Liver (tissue), 9 donors: ENCODE measurements around the gene NHSL2. TPM values are rescaled to one million over a fixed set of nuclear protein-coding genes. Genes with fewer than 3 reads are reported as not detected.
"Not testable (repeated sequence)": the region's sequence is repeated elsewhere in the genome, so short reads cannot be mapped to it uniquely, and the experiment has no call there.

ENCODE experiments used
- DNase-seq: peaks from one replicate; pipeline ENCODE4 v3.0.0-alpha.2; 2017; ENCODE audit warnings: low spot score
- H3K27ac ChIP-seq, 2 donors: one replicate each; pipeline ENCODE4 v1.7.0; 2013; ENCODE audit warnings: inconsistent platforms in 2 of 2, low read length in 2 of 2, control low read depth in 1 of 2, low read depth in 1 of 2, mild to moderate bottlenecking in 1 of 2
- H3K27me3 ChIP-seq, 4 donors: one replicate each; pipeline versions ENCODE4 v1.6.1 to v1.7.0; 2013; ENCODE audit warnings: low read length in 3 of 4, inconsistent platforms in 1 of 4, mild to moderate bottlenecking in 1 of 4, moderate library complexity in 1 of 4; ENCODE audit not compliant: control insufficient read depth in 4 of 4, insufficient read depth in 4 of 4
- H3K36me3 ChIP-seq, 4 donors: one replicate each; pipeline versions ENCODE4 v1.6.1 to v1.7.0; 2013; ENCODE audit warnings: low read length in 3 of 4, mild to moderate bottlenecking in 3 of 4, low read depth in 1 of 4, moderate library complexity in 1 of 4; ENCODE audit not compliant: control insufficient read depth in 4 of 4, insufficient read depth in 3 of 4
- H3K4me1 ChIP-seq, 4 donors: one replicate each; pipeline versions ENCODE4 v1.6.1 to v1.7.0; 2013; ENCODE audit warnings: low read length in 3 of 4, mild to moderate bottlenecking in 3 of 4, moderate library complexity in 1 of 4; ENCODE audit not compliant: control insufficient read depth in 4 of 4, insufficient read depth in 4 of 4
- H3K4me3 ChIP-seq, 3 donors: one replicate each; pipeline versions ENCODE4 v1.6.1 to v1.7.0; 2013; ENCODE audit warnings: low read length in 3 of 3, control low read depth in 1 of 3, low read depth in 1 of 3, mild to moderate bottlenecking in 1 of 3
- H3K9ac ChIP-seq, 2 donors: one replicate each; pipeline ENCODE4 v1.7.0; 2013; ENCODE audit warnings: low read length in 2 of 2, mild to moderate bottlenecking in 2 of 2, moderate library complexity in 2 of 2, control low read depth in 1 of 2, low read depth in 1 of 2
- H3K9me3 ChIP-seq, 4 donors: one replicate each; pipeline versions ENCODE4 v1.6.1 to v1.7.0; 2013; ENCODE audit warnings: low read length in 3 of 4; ENCODE audit not compliant: control insufficient read depth in 4 of 4
- EGR1 ChIP-seq, 2 donors: IDR thresholded peaks; 2 replicates each; pipeline ENCODE4 v1.6.1; 2016 to 2018; ENCODE audit warnings: antibody characterized with exemption in 2 of 2, low read depth in 2 of 2
- FOXA2 ChIP-seq: IDR thresholded peaks from 2 replicates; pipeline ENCODE4 v1.6.1; 2016; ENCODE audit warnings: antibody characterized with exemption
- HNF4A ChIP-seq, 2 donors: conservative IDR thresholded peaks; 2 replicates each; pipeline ENCODE4 v1.6.1; 2016; ENCODE audit warnings: antibody characterized with exemption in 2 of 2, mild to moderate bottlenecking in 2 of 2
- NR2F2 ChIP-seq: IDR thresholded peaks from 2 replicates; pipeline ENCODE4 v1.6.1; 2016; ENCODE audit warnings: antibody characterized with exemption
- RAD21 ChIP-seq, 2 donors: IDR thresholded peaks; 2 replicates each; pipeline ENCODE4 v1.6.1; 2016; ENCODE audit warnings: antibody characterized with exemption in 2 of 2, mild to moderate bottlenecking in 2 of 2
- RXRA ChIP-seq, 2 donors: IDR thresholded peaks; 2 replicates each; pipeline ENCODE4 v1.6.1; 2017 to 2018; ENCODE audit warnings: antibody characterized with exemption in 2 of 2, mild to moderate bottlenecking in 1 of 2
- SP1 ChIP-seq: IDR thresholded peaks from 2 replicates; pipeline ENCODE4 v1.6.1; 2018; ENCODE audit warnings: antibody characterized with exemption, mild to moderate bottlenecking
- TAF1 ChIP-seq: conservative IDR thresholded peaks from 2 replicates; pipeline ENCODE4 v1.6.1; 2016; ENCODE audit warnings: antibody characterized with exemption, mild to moderate bottlenecking
- YY1 ChIP-seq: IDR thresholded peaks from 2 replicates; pipeline ENCODE4 v1.6.1; 2016; ENCODE audit warnings: antibody characterized with exemption, mild to moderate bottlenecking
- WGBS: extraction: QIAGEN DNeasy Blood & Tissue Kit; methylation state at CpG from one replicate; pipeline ENCODE4 v1.1.7; 2013; 5-methylcytosine and 5-hydroxymethylcytosine counted together
- polyA plus RNA-seq, 2 donors: library from polyadenylated mRNA; stranded (reverse) in 1 of 2; unstranded in 1 of 2; fragments of 200-250 nt in 1 of 2; fragments of >200 nt in 1 of 2; fragmentation: Nextera tagmentation in 1 of 2; extraction: Ambion mirVana in 1 of 2; gene quantifications; one replicate each; pipeline versions ENCODE4 v1.2.1 to v1.2.3, GENCODE V29; 2013 to 2015
- total RNA-seq, 2 donors: library from RNA; depleted of rRNA; stranded (reverse); fragments of >200 nt; gene quantifications; one replicate each; pipeline ENCODE4 v1.2.3, GENCODE V29; 2014
- TF ChIP-seq, protein P1 (sequence below): fragments of 150-350 bp; IDR thresholded peaks from 2 replicates; pipeline ENCODE4 v1.5.1; 2017; ENCODE audit warnings: improper control_type of control experiment, low read depth, low read length; ENCODE audit not compliant: missing input control
- TF ChIP-seq, protein P2 (sequence below): IDR thresholded peaks from 2 replicates; pipeline ENCODE4 v1.6.1; 2016; ENCODE audit warnings: antibody characterized with exemption
- TF ChIP-seq, protein P3 (sequence below): IDR thresholded peaks from 2 replicates; pipeline ENCODE4 v1.6.1; 2016; ENCODE audit warnings: antibody characterized with exemption, mild to moderate bottlenecking
- TF ChIP-seq, protein P4 (sequence below): IDR thresholded peaks from 2 replicates; pipeline ENCODE4 v1.6.1; 2016; ENCODE audit warnings: antibody characterized with exemption
- donor health status: healthy.
- donor health status: healthy.
- donor health status: healthy.
- donor health status: healthy.
- donor health status: healthy.

The NHSL2 gene
- total and polyA plus RNA-seq, 4 donors: 0.45 to 1.3 (median 1.1) TPM

DNA sequence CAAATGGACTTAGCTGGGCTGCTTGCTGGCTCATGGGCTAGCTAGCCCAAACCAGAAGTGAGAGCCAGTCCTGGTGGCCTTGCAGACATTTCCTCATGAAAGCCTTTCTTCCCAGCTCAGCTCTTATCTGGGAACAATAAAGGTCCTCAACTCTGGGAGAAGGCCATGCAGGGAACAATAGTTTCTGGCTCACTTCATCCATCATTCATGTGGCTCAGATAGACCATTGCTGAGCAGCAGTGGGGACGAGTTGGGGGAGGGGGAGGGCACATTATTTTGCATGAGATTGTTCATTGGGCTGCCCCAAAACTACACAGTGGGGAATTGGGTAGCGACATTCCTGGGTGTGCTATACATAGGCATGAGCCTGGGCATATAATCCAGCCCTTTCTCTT lies 47.6 kb downstream of the NHSL2 start:
- DNase-seq: no peak
- no peak overlapping the region for H3K9ac ChIP-seq
- no peaks in the 10 kb centered on the region for H3K9me3 ChIP-seq
- H3K36me3 ChIP-seq: no peaks in the 10 kb centered on the region
- no peak overlapping the region for H3K4me3 ChIP-seq
- no peaks in the 10 kb centered on the region for H3K4me1 ChIP-seq
- TF ChIP-seq NR2F2 (peak; percentile 74), RXRA (IDR thresholded peaks at IDR 0.05) (no peak)
- 69% methylated on average over 2 of the region's 2 CpGs for WGBS
- H3K27me3 ChIP-seq: no peaks in the 10 kb centered on the region
- H3K27ac ChIP-seq: no peak overlapping the region

DNA sequence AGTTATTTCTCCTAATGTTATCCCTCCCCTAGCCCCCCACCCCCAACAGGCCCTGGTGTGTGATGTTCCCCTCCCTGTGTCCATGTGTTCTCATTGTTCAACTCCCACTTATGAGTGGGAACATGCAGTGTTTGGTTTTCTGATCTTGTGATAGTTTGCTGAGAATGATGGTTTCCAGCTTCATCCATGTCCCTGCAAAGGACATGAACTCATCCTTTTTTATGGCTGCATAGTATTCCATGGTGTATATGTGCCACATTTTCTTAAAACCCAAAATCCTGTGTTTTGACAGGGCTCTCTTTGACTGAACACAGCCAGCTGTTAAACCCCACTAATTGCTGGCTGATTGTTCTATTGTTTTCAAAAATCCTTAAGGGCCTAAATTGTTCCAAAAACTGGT lies 53.5 kb downstream of the NHSL2 start:
- H3K36me3 ChIP-seq, H3K4me1 ChIP-seq, DNase-seq, H3K27me3 ChIP-seq, H3K9ac ChIP-seq, H3K9me3 ChIP-seq, H3K27ac ChIP-seq, H3K4me3 ChIP-seq: not testable (repeated sequence)

DNA sequence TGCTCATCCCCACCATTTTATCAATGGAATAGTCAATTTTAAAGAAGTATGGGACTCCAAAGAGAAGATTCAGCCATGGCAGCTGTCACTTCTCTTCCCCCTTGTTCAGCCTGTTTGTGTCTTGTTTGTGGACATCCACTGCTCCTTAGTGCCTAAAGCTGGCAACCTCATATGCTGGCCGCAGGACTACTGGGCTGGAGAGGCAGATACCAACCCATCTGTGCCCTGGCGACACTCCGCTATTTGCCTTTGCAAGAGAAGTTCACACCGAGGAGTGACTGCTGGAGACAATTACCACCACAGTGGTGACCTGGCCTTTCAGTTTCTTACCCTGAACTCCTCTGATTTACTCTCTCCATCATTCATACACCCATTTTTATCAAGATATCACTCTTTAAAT lies 64.3 kb downstream of the NHSL2 start:
- H3K27ac ChIP-seq: no peak overlapping the region
- H3K27me3 ChIP-seq: no peaks in the 10 kb centered on the region
- H3K4me3 ChIP-seq: no peak overlapping the region
- TF ChIP-seq HNF4A (conservative IDR thresholded peaks at IDR 0.05) (no peak), TAF1 (no peak), RXRA (IDR thresholded peaks at IDR 0.05) (no peak), YY1 (no peak), SP1 (no peak), RAD21 (IDR thresholded peaks at IDR 0.05) (no peak), EGR1 (IDR thresholded peaks at IDR 0.05; ENCODE audit: low read depth in 2 of 2) (no peak), FOXA2 (no peak)
- TF ChIP-seq, protein P1, sequence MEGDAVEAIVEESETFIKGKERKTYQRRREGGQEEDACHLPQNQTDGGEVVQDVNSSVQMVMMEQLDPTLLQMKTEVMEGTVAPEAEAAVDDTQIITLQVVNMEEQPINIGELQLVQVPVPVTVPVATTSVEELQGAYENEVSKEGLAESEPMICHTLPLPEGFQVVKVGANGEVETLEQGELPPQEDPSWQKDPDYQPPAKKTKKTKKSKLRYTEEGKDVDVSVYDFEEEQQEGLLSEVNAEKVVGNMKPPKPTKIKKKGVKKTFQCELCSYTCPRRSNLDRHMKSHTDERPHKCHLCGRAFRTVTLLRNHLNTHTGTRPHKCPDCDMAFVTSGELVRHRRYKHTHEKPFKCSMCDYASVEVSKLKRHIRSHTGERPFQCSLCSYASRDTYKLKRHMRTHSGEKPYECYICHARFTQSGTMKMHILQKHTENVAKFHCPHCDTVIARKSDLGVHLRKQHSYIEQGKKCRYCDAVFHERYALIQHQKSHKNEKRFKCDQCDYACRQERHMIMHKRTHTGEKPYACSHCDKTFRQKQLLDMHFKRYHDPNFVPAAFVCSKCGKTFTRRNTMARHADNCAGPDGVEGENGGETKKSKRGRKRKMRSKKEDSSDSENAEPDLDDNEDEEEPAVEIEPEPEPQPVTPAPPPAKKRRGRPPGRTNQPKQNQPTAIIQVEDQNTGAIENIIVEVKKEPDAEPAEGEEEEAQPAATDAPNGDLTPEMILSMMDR: no peak
- TF ChIP-seq, protein P2, sequence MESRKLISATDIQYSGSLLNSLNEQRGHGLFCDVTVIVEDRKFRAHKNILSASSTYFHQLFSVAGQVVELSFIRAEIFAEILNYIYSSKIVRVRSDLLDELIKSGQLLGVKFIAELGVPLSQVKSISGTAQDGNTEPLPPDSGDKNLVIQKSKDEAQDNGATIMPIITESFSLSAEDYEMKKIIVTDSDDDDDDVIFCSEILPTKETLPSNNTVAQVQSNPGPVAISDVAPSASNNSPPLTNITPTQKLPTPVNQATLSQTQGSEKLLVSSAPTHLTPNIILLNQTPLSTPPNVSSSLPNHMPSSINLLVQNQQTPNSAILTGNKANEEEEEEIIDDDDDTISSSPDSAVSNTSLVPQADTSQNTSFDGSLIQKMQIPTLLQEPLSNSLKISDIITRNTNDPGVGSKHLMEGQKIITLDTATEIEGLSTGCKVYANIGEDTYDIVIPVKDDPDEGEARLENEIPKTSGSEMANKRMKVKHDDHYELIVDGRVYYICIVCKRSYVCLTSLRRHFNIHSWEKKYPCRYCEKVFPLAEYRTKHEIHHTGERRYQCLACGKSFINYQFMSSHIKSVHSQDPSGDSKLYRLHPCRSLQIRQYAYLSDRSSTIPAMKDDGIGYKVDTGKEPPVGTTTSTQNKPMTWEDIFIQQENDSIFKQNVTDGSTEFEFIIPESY: no peak
- TF ChIP-seq, protein P3, sequence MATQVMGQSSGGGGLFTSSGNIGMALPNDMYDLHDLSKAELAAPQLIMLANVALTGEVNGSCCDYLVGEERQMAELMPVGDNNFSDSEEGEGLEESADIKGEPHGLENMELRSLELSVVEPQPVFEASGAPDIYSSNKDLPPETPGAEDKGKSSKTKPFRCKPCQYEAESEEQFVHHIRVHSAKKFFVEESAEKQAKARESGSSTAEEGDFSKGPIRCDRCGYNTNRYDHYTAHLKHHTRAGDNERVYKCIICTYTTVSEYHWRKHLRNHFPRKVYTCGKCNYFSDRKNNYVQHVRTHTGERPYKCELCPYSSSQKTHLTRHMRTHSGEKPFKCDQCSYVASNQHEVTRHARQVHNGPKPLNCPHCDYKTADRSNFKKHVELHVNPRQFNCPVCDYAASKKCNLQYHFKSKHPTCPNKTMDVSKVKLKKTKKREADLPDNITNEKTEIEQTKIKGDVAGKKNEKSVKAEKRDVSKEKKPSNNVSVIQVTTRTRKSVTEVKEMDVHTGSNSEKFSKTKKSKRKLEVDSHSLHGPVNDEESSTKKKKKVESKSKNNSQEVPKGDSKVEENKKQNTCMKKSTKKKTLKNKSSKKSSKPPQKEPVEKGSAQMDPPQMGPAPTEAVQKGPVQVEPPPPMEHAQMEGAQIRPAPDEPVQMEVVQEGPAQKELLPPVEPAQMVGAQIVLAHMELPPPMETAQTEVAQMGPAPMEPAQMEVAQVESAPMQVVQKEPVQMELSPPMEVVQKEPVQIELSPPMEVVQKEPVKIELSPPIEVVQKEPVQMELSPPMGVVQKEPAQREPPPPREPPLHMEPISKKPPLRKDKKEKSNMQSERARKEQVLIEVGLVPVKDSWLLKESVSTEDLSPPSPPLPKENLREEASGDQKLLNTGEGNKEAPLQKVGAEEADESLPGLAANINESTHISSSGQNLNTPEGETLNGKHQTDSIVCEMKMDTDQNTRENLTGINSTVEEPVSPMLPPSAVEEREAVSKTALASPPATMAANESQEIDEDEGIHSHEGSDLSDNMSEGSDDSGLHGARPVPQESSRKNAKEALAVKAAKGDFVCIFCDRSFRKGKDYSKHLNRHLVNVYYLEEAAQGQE: no peak
- TF ChIP-seq, protein P4, sequence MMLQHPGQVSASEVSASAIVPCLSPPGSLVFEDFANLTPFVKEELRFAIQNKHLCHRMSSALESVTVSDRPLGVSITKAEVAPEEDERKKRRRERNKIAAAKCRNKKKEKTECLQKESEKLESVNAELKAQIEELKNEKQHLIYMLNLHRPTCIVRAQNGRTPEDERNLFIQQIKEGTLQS: no peak
- no peaks in the 10 kb centered on the region for H3K36me3 ChIP-seq
- H3K9me3 ChIP-seq: no peaks in the 10 kb centered on the region
- no peaks in the 10 kb centered on the region for H3K4me1 ChIP-seq
- whole genome bisulfite sequencing: 86% methylated on average over 4 of the region's 4 CpGs
- DNase-seq: no peak
- no peak overlapping the region for H3K9ac ChIP-seq
